H9 (cell line): ENCODE results near the gene ARR3. TPM values are rescaled to one million over a fixed set of nuclear protein-coding genes. Genes with fewer than 3 reads are reported as not detected.

Experiments used
- DNase-seq: peaks from one replicate; pipeline ENCODE4 v3.0.0-alpha.2; 2017
- H2AFZ ChIP-seq: one replicate; pipeline ENCODE4 v1.6.1; 2013; ENCODE audit warnings: mild to moderate bottlenecking, low read length, control low read depth, moderate library complexity
- H2AK5ac ChIP-seq: 2 replicates; pipeline ENCODE4 v1.6.1; 2013; ENCODE audit warnings: low read length, control low read depth, mixed read lengths; ENCODE audit not compliant: insufficient read length
- H2BK120ac ChIP-seq: one replicate; pipeline ENCODE4 v1.6.1; 2013; ENCODE audit warnings: low read depth, mild to moderate bottlenecking, low read length, control low read depth, inconsistent platforms; ENCODE audit not compliant: poor library complexity, severe bottlenecking
- H2BK12ac ChIP-seq: 2 replicates; pipeline ENCODE4 v1.6.1; 2013; ENCODE audit warnings: low read length, control low read depth, mixed read lengths, low read depth; ENCODE audit not compliant: insufficient read length
- H2BK15ac ChIP-seq: 2 replicates; pipeline ENCODE4 v1.6.1; 2013; ENCODE audit warnings: low read depth, low read length, control low read depth
- H2BK20ac ChIP-seq: one replicate; pipeline ENCODE4 v1.6.1; 2013; ENCODE audit warnings: low read depth, mild to moderate bottlenecking, low read length, control low read depth, inconsistent platforms; ENCODE audit not compliant: poor library complexity, severe bottlenecking
- H2BK5ac ChIP-seq: 2 replicates; pipeline ENCODE4 v1.6.1; 2013; ENCODE audit warnings: low read length, control low read depth, mixed read lengths; ENCODE audit not compliant: insufficient read length
- H3K14ac ChIP-seq: 2 replicates; pipeline ENCODE4 v1.6.1; 2013; ENCODE audit warnings: low read length, control low read depth; ENCODE audit not compliant: insufficient read depth
- H3K18ac ChIP-seq: 2 replicates; pipeline ENCODE4 v1.6.1; 2013; ENCODE audit warnings: low read depth, mild to moderate bottlenecking, mixed read lengths, low read length, control low read depth; ENCODE audit not compliant: insufficient read length
- H3K23ac ChIP-seq: 2 replicates; pipeline ENCODE4 v1.6.1; 2013; ENCODE audit warnings: low read length, control low read depth, mixed read lengths, low read depth; ENCODE audit not compliant: insufficient read length
- H3K23me2 ChIP-seq: 2 replicates; pipeline ENCODE4 v1.6.1; 2013; ENCODE audit warnings: low read depth, mild to moderate bottlenecking, mixed read lengths, low read length, control low read depth; ENCODE audit not compliant: insufficient read length, poor library complexity, severe bottlenecking
- H3K27ac ChIP-seq: 2 replicates; pipeline ENCODE4 v1.5.1; 2013; ENCODE audit warnings: low read length, control low read depth, mixed read lengths, low read depth; ENCODE audit not compliant: insufficient read length
- H3K27me3 ChIP-seq: 2 replicates; pipeline ENCODE4 v1.6.1; 2013; ENCODE audit warnings: low read length, control low read depth, inconsistent platforms; ENCODE audit not compliant: insufficient read depth
- H3K4ac ChIP-seq: 2 replicates; pipeline ENCODE4 v1.6.1; 2013; ENCODE audit warnings: low read depth, mild to moderate bottlenecking, control low read depth, inconsistent platforms, low read length, moderate library complexity
- H3K4me1 ChIP-seq: 2 replicates; pipeline ENCODE4 v1.6.1; 2013; ENCODE audit warnings: low read length, control low read depth, inconsistent platforms; ENCODE audit not compliant: insufficient read depth
- H3K4me2 ChIP-seq: 2 replicates; pipeline ENCODE4 v1.6.1; 2013; ENCODE audit warnings: low read length, control low read depth, mixed read lengths; ENCODE audit not compliant: insufficient read length, insufficient read depth
- H3K56ac ChIP-seq: 2 replicates; pipeline ENCODE4 v1.6.1; 2013; ENCODE audit warnings: low read depth, mild to moderate bottlenecking, mixed read lengths, low read length, control low read depth; ENCODE audit not compliant: insufficient read length
- H3K79me1 ChIP-seq: 2 replicates; pipeline ENCODE4 v1.6.1; 2013; ENCODE audit warnings: low read depth, mild to moderate bottlenecking, moderate library complexity, low read length, control low read depth, inconsistent platforms; ENCODE audit not compliant: insufficient read depth, poor library complexity, severe bottlenecking
- H3K79me2 ChIP-seq: 2 replicates; pipeline ENCODE4 v1.6.1; 2013; ENCODE audit warnings: low read length, control low read depth, inconsistent platforms; ENCODE audit not compliant: insufficient read depth
- H3K9ac ChIP-seq: 2 replicates; pipeline ENCODE4 v1.6.1; 2013; ENCODE audit warnings: low read length, control low read depth, mixed read lengths; ENCODE audit not compliant: insufficient read length; ENCODE audit errors: extremely low read depth
- H3K9me3 ChIP-seq: one replicate; pipeline ENCODE4 v1.6.1; 2013; ENCODE audit warnings: low read depth, low read length, inconsistent platforms; ENCODE audit not compliant: control insufficient read depth
- H3T11ph ChIP-seq: one replicate; pipeline ENCODE4 v1.6.1; 2013; ENCODE audit warnings: mild to moderate bottlenecking, low read length, control low read depth, inconsistent platforms
- H4K20me1 ChIP-seq: one replicate; pipeline ENCODE4 v1.6.1; 2013; ENCODE audit not compliant: control insufficient read depth, insufficient read length, insufficient read depth
- H4K5ac ChIP-seq: 2 replicates; pipeline ENCODE4 v1.6.1; 2013; ENCODE audit warnings: low read depth, mild to moderate bottlenecking, mixed read lengths, low read length, control low read depth; ENCODE audit not compliant: insufficient read length
- H4K8ac ChIP-seq: replicated peaks from 2 replicates; pipeline ENCODE4 v1.6.1; 2013; ENCODE audit warnings: low read length, control low read depth, mixed read lengths, low read depth; ENCODE audit not compliant: insufficient read length
- H4K91ac ChIP-seq: 2 replicates; pipeline ENCODE4 v1.6.1; 2013; ENCODE audit warnings: low read depth, mild to moderate bottlenecking, moderate library complexity, mixed read lengths, low read length, control low read depth; ENCODE audit not compliant: insufficient read length
- H3K27ac Mint-ChIP-seq, 3 experiments: 2 replicates in 2 of 3; 3 replicates in 1 of 3; pipeline ENCODE4 v1.8.0; 2020 to 2021; ENCODE audit warnings: mixed read lengths in 3 of 3, mild to moderate bottlenecking in 1 of 3, moderate library complexity in 1 of 3
- H3K27me3 Mint-ChIP-seq: 2 replicates; pipeline ENCODE4 v1.8.0; 2021; ENCODE audit warnings: low read depth, mild to moderate bottlenecking, moderate library complexity, mixed read lengths
- H3K36me3 Mint-ChIP-seq, 3 experiments: 2 replicates in 2 of 3; 3 replicates in 1 of 3; pipeline ENCODE4 v1.8.0; 2020 to 2021; ENCODE audit warnings: low read depth in 3 of 3, mixed read lengths in 3 of 3; ENCODE audit not compliant: insufficient read depth in 1 of 3
- H3K4me1 Mint-ChIP-seq, 2 experiments: 2 replicates each; pipeline ENCODE4 v1.8.0; 2020; ENCODE audit warnings: mixed read lengths in 2 of 2
- H3K4me3 Mint-ChIP-seq, 2 experiments: 2 replicates in 1 of 2; 3 replicates in 1 of 2; pipeline ENCODE4 v1.8.0; 2020 to 2021; ENCODE audit warnings: mild to moderate bottlenecking in 2 of 2, mixed read lengths in 2 of 2, moderate library complexity in 1 of 2
- H3K9me3 Mint-ChIP-seq, 2 experiments: 2 replicates in 1 of 2; 3 replicates in 1 of 2; pipeline ENCODE4 v1.8.0; 2020; ENCODE audit warnings: mild to moderate bottlenecking in 2 of 2, mixed read lengths in 2 of 2, moderate library complexity in 1 of 2
- WGBS: extraction: QIAGEN DNeasy Blood & Tissue Kit; methylation state at CpG from one replicate; pipeline ENCODE4 v1.1.7; 2013; ENCODE audit warnings: missing lambda C conversion rate, low lambda C conversion rate, mixed read lengths; ENCODE audit not compliant: insufficient read length; ENCODE audit errors: extremely low coverage; 5-methylcytosine and 5-hydroxymethylcytosine counted together
- total RNA-seq: library from RNA; stranded (reverse); gene quantifications from 2 replicates; pipeline ENCODE4 v1.2.1, GENCODE V29; 2021
- TF ChIP-seq, protein P1 (sequence below): fragments of 200-600 bp; sonication (generic); conservative IDR thresholded peaks from 3 replicates; pipeline ENCODE4 v1.8.0; 2021; ENCODE audit warnings: antibody characterized with exemption, mild to moderate bottlenecking

ARR3 gene
- total RNA-seq, 1 experiment from 2014 or later, result not detected

- no CpG with 5 or more reads among the region's 3 CpGs for WGBS
- H4K20me1 ChIP-seq, result no peaks in the 10 kb centered on the region
- no peak overlapping the region for H2BK15ac ChIP-seq
- H3K14ac ChIP-seq, result no peak overlapping the region
- H2AFZ ChIP-seq, result no peak overlapping the region
- no peak overlapping the region for H3K4me2 ChIP-seq
- H3K79me1 ChIP-seq, result no peaks in the 10 kb centered on the region
- H3K9me3 ChIP-seq, result peaks cover 42% of the 10 kb centered on the region
- H2BK5ac ChIP-seq, result no peak overlapping the region
- TF ChIP-seq, protein P1, sequence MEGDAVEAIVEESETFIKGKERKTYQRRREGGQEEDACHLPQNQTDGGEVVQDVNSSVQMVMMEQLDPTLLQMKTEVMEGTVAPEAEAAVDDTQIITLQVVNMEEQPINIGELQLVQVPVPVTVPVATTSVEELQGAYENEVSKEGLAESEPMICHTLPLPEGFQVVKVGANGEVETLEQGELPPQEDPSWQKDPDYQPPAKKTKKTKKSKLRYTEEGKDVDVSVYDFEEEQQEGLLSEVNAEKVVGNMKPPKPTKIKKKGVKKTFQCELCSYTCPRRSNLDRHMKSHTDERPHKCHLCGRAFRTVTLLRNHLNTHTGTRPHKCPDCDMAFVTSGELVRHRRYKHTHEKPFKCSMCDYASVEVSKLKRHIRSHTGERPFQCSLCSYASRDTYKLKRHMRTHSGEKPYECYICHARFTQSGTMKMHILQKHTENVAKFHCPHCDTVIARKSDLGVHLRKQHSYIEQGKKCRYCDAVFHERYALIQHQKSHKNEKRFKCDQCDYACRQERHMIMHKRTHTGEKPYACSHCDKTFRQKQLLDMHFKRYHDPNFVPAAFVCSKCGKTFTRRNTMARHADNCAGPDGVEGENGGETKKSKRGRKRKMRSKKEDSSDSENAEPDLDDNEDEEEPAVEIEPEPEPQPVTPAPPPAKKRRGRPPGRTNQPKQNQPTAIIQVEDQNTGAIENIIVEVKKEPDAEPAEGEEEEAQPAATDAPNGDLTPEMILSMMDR, result no peak
- Mint-ChIP-seq H3K27ac (no peak overlapping the region), H3K4me1 (peaks cover 10% of the 10 kb centered on the region in 2 experiments), H3K27me3 (no peaks in the 10 kb centered on the region), H3K36me3 (peaks cover 0 to 5% (median 0%) of the 10 kb centered on the region in 3 experiments; a peak in 3 of 7 replicates), H3K9me3 (peaks cover 68 to 78% of the 10 kb centered on the region in 2 experiments), H3K4me3 (no peak overlapping the region)
- no peak overlapping the region for H3T11ph ChIP-seq
- no peaks in the 10 kb centered on the region for H3K23me2 ChIP-seq
- no peak overlapping the region for H3K18ac ChIP-seq
- H3K4me1 ChIP-seq, result no peaks in the 10 kb centered on the region
- no peak overlapping the region for H4K5ac ChIP-seq
- H3K79me2 ChIP-seq, result no peaks in the 10 kb centered on the region
- DNase-seq, result no peak
- H2AK5ac ChIP-seq, result no peak overlapping the region
- H2BK12ac ChIP-seq, result no peak overlapping the region
- H3K27ac ChIP-seq, result no peak overlapping the region
- H4K8ac ChIP-seq, result no peak overlapping the region
- H3K23ac ChIP-seq, result no peak overlapping the region
- no peak overlapping the region for H3K9ac ChIP-seq
- H4K91ac ChIP-seq, result no peak overlapping the region
- no peak overlapping the region for H2BK20ac ChIP-seq
- H2BK120ac ChIP-seq, result no peak overlapping the region
- no peaks in the 10 kb centered on the region for H3K27me3 ChIP-seq
- no peak overlapping the region for H3K4ac ChIP-seq
- no peak overlapping the region for H3K56ac ChIP-seq
Measured at GRCh38 chrX:70253377-70254062, 14.6 kb upstream of the ARR3 start.
